RPMI8226 (cell line): ENCODE measurements around the gene CFAP77.
A peak's percentile ranks its signal among the peaks of the same experiment; 100 is the strongest.

Experiments used
- DNase-seq: peaks from one replicate; pipeline ENCODE4 v3.0.0-alpha.2; 2015

The CFAP77 gene

GRCh38 chr9:132520612-132521011 is 110.6 kb downstream of the CFAP77 start:
- DNase-seq: no peak

GRCh38 chr9:132525308-132526023 is 115.5 kb downstream of the CFAP77 start:
- no peak for DNase-seq

- no peak for DNase-seq
Measured at GRCh38 chr9:132531195-132531594, 121.2 kb downstream of the CFAP77 start.

DNA sequence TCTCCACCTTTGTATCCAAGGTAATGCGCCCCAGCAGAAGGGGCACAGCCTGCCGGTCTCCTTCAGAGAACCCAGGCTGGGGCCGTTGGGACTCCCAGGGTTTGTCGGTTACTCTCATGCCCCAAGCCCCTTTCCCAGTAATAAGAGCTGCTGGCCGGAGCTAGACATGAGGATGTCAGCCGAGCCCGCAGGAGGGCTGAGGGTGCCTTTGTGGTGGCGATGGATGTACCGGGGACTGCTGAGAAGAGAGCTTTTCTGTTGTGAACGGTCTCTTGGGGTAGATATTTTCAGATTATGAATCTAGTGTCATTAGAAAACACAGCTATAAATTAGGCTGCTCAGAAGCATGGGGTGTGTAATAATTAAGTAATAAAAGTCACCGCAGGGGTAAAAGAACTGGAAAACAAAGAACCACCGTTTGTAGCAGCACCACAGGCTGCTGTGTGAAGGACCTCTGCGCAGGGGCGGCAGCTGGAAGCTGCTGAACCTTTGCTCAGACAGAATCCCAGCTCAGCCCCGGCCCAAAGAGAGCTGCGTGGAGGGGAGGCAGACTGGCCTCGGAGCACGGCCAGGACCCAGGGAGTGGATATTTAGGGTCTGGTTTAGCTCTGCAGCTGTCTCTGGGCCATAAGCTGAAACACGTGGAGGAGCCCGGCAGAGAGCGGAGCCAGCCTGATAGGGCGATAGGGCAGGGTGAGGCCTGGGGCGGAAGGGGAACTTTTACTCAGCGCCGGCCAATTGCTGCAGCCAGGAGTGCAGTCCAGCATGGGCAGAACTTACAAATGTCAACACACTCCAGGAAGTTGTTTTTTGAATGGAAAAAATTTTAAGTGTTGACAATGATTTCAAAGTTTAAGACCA is 121.9 kb downstream of the CFAP77 start:
- no peak for DNase-seq

DNA sequence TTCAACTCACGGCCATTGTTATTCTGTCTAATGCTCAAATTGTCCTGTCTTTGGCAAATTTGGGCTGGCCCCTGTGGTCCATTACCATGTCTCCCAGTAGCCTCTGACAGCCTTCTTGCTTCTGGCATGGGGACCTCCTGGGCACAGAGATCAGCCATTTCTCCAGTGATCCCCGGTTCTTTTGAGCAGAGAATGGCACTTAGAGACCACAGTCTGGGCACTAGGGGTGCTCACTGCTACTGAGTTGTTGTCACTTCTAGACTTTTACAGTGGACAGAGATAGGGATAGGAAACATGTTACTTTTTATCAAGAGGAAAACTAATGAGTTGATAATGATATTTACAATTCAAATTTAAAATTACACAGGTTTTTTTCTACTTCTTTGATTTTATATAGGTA is 124.8 kb downstream of the CFAP77 start:
- DNase-seq: no peak

DNA sequence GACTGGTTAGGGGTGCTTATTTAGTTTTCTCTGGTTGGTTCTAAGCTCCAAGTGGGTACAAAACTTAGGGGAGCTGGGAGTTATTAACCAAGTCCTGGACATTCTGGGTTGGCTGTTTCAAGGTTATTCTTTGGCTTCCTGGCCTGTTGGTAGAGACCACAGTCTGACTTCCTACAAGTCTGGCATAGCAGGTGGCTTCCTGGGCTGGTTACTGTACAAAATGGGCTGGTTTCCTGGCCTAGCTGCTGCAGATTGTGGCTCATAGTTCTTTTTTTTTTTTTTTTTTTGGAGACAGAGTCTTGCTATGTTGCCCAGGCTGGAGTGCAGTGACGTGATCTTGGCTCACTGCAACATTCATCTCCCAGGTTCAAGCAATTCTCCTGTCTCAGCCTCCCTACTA is 126.1 kb downstream of the CFAP77 start:
- no peak for DNase-seq

DNA sequence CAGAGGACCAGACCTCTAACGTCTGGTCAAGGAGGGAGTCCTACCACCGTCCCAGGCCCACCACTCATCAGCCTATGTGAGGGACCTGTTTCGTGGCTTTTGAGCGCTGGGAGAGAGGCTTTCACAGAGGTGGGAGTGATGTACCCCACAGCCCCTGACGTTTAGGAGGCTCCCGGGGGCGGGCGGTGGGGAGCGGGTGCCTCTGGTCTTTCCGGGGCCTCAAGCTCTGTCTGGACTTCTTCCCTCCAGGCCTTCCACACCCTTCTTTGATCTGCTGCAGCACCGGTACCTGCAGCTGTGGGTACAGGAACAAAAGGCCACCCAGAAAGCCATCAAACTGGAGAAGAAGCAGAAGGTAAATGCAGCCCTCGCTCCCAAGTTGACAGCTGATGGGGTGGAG is 127.3 kb downstream of the CFAP77 start:
- no peak for DNase-seq

GRCh38 chr9:132538071-132538470 is 128.1 kb downstream of the CFAP77 start:
- DNase-seq: no peak

DNA sequence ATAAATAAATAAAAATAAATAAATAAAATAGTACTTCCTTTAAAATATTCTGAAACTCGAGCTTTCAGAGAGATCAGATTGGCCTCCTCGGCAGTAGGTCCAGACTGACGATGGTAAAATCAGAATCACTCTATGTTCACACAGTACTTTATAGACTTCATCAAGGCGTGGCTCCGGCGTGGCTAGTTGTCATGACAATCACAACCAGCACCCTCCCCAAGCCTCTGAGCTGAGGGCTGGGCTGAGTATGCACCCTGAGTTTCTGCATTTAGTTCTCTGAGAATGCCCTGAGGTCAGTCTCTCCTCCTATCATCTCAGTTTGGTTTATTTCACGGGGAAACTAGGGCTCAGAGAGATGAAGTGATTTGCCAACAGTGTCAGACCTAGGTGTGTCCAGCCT is 129.1 kb downstream of the CFAP77 start:
- DNase-seq: no peak

DNA sequence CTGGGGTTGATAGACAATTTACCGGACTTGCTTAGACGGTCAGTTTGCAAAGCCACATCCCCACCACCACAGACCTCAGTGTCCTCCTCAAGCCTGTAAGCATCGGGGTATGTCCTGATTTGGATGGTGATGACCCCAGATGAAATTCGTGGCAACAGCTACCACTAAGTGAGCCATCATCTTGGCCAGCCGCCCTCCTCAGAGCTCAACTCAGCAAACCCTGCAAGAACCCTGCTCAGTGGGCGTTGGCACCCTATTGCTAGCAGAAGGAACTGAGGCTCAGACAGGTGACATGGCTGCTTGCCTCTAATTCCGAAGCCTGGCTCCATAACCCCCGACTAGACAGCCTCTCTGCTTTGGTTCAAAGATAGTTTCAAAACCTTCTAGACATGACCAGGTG is 131.0 kb downstream of the CFAP77 start:
- DNase-seq: no peak

DNA sequence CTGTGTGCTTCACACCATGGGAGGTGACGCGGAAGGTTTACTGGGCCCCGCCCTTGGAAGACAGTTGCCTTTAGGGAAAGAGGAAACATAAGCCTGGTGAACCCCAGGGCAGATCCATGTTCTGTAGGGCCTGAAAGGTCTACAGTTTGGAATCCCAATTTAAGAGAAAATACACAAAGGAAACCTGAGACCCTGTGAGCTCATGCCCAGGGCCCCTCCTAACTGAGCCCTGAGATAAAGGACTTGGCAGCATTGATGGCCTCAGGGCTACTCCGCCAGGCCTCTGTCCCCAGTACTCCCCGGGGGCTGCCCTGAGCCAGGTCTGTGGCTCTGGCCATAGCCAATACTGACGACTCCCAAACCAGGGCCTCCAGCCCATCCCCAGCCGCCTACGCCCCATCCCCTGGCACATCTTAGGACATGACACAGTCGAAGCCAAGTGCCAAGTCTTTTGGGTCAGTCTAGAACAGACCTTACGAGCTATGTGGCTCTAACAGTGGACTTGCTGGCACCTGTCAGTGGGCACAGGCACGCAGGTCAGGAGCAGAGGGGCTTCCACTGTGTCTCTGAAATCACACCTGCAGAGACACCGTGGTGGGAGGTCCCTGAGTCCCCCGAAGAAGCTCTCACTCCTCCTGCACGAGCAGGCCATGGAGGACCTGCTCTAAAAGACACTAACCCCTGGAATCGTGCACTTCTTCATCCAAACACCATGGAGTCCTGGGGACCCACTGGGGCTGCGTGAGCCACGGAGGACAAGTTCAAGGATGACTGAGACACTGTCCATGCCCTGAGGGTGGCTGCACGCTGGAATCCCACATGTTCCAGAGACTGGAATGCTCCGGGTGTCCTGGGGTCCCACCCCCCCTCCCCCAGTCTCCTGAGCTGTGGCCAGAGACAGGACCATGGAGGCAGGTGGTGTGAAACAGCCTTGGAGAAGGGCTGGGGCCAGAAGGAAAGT is 132.1 kb downstream of the CFAP77 start:
- no peak for DNase-seq

DNA sequence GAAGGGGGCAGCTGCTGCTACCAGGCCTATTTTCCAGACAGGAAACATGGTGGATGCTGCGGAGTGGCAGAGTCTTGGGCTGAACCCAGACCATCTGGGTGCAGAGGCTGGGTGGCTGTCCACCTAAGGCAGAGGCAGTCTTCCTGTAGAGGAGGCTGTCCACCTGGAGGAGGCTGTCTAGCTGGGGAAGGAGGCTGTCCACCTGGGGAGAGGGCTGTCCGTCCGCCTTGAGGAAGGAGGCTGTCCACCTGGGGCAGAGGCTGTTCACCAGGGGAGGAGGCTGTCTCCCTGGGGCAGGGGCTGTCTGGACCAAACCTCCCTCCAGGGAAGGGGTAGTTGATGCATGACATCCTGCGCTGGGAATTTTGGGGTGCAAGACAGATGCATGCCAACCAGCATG is 133.2 kb downstream of the CFAP77 start:
- DNase-seq: no peak

GRCh38 chr9:132543960-132544359 is 133.9 kb downstream of the CFAP77 start:
- no peak for DNase-seq

DNA sequence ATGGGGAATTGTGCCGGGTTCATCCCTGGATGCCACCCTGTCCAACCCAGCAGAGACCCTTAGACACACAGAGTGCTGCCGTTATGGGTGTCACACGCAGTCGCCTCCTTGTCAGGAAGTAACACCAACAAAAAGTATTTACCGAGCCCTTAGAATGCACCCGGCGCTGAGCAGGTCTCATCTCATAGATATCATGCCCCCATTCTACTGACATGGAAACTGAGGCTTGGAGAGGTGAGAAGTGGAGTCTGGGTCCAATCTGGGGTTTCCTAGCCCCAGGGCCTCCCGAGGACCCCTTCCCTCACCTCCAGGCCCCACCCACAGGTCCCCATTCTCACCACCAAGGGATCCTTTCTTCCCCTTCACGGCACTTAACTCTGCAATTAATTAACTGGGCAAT is 135.6 kb downstream of the CFAP77 start:
- no peak for DNase-seq

DNA sequence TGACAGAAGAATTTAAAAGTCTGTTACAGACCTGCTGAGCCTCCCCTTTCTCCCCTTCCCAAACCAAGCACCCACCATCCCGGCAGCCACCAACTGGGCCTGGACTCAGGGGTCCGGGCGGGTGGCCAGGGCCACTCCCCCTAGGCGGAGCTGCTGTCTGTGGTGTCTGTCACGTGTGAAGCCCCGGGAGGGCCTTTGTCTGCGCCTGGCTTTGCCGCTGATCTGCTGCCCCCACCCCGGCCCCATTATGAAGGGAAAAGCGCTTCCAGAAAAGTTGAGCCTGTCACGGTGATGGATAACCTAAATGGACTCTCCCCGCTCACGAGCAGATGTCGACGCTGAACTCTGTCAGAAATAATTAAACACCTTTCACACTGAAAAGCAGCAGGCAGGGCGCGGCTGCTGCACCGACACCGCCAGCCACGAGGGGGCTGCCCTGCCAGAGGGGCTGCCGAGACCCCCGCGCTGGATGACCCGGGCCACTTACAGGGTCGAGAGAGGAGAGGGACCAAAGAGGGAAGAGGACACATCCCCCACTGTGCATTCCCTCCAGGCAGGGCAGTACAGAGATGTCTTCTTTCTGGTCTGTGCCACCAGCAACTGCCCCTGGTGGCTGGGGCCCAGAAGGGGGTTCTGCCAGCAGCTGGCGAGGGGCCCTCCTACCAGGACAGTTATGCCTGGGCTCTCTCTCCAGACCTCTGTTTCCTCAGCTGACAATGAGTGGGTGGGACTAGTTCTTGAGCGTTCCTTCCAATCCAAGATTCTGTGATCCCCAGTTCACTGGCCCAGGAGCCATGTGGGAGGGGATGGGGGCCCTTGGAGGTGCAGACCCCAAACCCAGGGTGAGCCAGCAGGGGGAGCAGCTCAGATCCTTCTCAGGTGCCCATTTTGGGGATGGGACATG is 136.4 kb downstream of the CFAP77 start:
- DNase-seq: no peak

DNA sequence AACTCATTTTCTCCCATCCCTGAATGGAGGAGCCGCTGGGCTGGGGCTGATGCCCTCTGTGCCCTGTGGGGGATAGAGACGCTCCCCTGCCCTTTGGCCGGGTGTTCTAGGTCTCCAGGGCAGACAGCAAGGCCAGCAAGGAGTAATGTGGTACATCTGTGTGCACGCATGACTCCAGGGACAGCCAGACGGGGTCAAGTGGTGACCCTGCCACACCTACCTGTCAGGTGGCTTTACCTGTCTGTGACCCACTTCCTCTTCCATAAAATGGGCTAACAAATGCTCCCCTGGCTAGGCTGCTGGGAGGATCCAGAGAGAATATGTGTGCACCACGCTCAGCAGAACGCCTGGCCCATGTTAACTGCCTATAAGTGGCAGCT is 137.0 kb downstream of the CFAP77 start:
- no peak for DNase-seq

GRCh38 chr9:132547436-132547835 is 137.4 kb downstream of the CFAP77 start:
- no peak for DNase-seq

- peak; percentile 28 for DNase-seq
Measured at GRCh38 chr9:132547976-132548730, 138.1 kb downstream of the CFAP77 start.

DNA sequence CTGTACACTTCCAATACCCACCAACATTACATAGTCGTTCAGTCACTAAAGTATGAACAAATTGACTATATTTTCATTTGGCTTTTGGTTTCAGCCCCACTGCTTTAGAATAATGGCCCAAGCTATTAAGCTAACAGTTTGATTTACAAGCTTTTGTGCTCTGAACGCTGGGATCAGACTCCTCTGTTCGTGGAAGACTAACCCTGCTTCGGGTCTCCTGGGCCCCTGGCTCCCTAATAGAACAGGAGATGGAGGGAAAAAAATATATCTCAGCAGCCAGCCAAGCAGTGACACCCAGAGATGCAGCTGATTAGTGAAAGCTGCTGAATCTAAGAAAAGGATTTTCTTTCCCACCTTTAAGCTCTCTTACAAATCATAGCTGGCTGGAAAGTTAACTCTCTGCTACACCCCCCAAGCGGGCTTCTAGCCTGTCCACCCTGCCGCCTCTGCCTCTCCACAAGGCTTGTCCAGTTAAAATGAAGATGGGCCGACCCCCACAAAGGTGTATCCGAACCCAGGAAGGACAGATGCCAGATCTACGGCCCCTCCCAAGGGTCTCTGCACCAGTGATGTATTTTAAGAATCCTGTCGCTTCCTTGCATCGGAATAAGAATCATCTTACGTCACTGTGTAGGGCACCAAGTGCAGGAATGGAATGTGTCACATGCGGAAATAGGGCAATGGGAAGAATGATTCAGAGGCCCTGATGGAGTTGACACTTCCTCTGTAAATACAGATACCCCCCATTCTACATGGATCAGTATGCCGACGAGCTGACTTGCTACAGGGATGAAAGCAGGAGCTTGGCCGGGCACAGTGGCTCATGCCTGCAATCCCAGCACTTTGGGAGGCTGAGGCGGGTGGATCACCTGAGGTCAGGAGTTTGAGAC is 139.0 kb downstream of the CFAP77 start:
- DNase-seq: no peak

DNA sequence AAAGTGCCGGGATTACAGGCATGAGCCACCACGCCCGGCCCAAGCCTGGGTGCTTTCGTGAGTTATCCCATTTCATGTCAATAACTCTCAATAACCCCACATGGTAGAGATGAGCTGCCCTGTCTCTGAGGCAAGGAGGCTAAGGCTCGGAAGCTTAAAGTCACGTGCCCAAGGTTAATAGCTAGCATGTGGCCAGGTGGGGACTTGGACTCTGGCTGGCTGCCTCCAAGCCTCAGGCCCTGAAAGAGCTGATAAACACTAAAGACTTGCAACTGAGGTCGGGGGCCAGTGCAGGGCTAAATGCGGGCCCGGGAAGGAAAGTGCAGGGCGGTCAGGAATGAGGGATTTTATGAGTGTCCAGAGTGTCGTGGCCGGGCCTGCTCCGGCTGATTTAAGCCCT is 141.5 kb downstream of the CFAP77 start:
- DNase-seq: no peak
